HG02884 (cell line): ENCODE data around the gene SSTR3.
A peak's percentile ranks its signal among the peaks of the same experiment; 100 is the strongest.
"Not testable (repeated sequence)": the region's sequence is repeated elsewhere in the genome, so short reads cannot be mapped to it uniquely, and the experiment has no call there.

Experiments
- ATAC-seq: cut with Tn5 transposase; IDR thresholded peaks from one replicate; pipeline ENCODE4 v1.9.1; 2021; ENCODE audit warnings: mild to moderate bottlenecking, moderate library complexity; ENCODE audit not compliant: unreplicated experiment

The SSTR3 gene

GRCh38 chr22:37243402-37244113, 31.3 kb upstream of the SSTR3 start:
- ATAC-seq = no peak

GRCh38 chr22:37242395-37242918, 30.2 kb upstream of the SSTR3 start:
- peak; percentile 59 for ATAC-seq

GRCh38 chr22:37241351-37242142, 29.3 kb upstream of the SSTR3 start:
- ATAC-seq = no peak

GRCh38 chr22:37240941-37241320, 28.7 kb upstream of the SSTR3 start:
- no peak for ATAC-seq

GRCh38 chr22:37240240-37240940, 28.1 kb upstream of the SSTR3 start:
- no peak for ATAC-seq

- no peak for ATAC-seq
Observed at GRCh38 chr22:37239336-37240239, 27.3 kb upstream of the SSTR3 start.

GRCh38 chr22:37237371-37238268, 25.3 kb upstream of the SSTR3 start:
- ATAC-seq = no peak

- ATAC-seq = no peak
Observed at GRCh38 chr22:37235897-37236607, 23.8 kb upstream of the SSTR3 start.

- no peak for ATAC-seq
Observed at GRCh38 chr22:37234736-37235711, 22.7 kb upstream of the SSTR3 start.

- ATAC-seq = no peak
Observed at GRCh38 chr22:37233751-37234631, 21.7 kb upstream of the SSTR3 start.

GRCh38 chr22:37233371-37233750, 21.1 kb upstream of the SSTR3 start:
- not testable (repeated sequence) for ATAC-seq

- ATAC-seq = no peak
Observed at GRCh38 chr22:37232140-37232998, 20.1 kb upstream of the SSTR3 start.

GRCh38 chr22:37231406-37232139, 19.3 kb upstream of the SSTR3 start:
- ATAC-seq = no peak

- no peak for ATAC-seq
Observed at GRCh38 chr22:37230673-37231405, 18.6 kb upstream of the SSTR3 start.
